HG03342 (cell line): ENCODE results near the gene HSCB.
"Not testable (repeated sequence)": the region's sequence is repeated elsewhere in the genome, so short reads cannot be mapped to it uniquely, and the experiment has no call there.

Experiments
- ATAC-seq: cut with Tn5 transposase; IDR thresholded peaks from one replicate; pipeline ENCODE4 v1.9.1; 2021; ENCODE audit warnings: mild to moderate bottlenecking, moderate library complexity; ENCODE audit not compliant: unreplicated experiment

Gene HSCB

DNA sequence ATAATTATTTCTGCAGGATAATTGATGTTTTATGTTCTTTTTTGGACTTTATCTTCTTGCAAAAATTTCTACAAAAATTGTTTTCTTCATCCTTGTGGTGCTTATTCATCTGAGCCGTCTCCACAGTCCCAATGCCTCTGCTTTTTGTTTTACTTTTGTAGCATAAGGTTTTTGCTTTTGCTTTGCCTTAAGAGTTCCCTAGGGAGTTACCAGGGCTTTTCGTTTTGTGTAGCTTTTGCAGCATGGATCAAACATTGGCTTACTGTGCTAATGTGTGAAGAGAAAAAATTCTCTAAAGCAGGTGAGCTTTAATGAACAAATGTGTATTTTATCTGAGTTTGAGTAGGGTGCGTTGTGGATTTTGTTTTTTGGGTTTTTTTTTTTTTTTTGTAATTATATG lies 46.8 kb downstream of the HSCB start:
- ATAC-seq = no peak

- ATAC-seq = no peak
Observed at GRCh38 chr22:28791124-28791523, 49.3 kb downstream of the HSCB start.

DNA sequence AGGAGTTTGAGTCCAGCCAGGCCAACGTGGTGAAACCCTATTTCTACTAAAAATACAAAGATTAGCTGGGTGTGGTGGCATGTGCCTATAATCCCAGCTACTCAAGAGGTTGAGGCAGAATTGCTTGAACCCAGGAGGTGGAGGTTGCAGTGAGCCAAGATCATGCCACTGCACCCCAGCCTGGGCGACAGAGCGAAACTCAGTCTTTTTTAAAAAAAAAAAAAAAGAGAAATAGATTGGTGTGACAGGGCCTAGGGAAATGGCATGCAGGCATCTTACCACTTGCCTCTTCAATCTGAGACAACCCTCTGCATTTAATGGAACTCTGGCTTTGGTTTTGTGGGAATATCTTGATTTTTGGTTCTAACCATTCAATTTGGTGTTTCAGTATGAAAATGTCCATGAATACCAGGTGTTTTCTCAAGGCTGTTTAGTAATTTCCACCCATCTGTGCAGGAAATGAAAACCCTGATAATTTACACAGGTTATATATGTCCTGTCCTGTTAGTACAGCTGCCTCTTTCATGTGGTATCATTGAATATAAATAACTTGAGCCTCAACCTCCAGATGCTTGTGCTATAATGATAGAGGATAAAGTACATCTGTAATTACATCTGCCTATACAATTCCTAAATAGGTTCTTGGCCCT lies 50.1 kb downstream of the HSCB start:
- peak; percentile 61 for ATAC-seq

DNA sequence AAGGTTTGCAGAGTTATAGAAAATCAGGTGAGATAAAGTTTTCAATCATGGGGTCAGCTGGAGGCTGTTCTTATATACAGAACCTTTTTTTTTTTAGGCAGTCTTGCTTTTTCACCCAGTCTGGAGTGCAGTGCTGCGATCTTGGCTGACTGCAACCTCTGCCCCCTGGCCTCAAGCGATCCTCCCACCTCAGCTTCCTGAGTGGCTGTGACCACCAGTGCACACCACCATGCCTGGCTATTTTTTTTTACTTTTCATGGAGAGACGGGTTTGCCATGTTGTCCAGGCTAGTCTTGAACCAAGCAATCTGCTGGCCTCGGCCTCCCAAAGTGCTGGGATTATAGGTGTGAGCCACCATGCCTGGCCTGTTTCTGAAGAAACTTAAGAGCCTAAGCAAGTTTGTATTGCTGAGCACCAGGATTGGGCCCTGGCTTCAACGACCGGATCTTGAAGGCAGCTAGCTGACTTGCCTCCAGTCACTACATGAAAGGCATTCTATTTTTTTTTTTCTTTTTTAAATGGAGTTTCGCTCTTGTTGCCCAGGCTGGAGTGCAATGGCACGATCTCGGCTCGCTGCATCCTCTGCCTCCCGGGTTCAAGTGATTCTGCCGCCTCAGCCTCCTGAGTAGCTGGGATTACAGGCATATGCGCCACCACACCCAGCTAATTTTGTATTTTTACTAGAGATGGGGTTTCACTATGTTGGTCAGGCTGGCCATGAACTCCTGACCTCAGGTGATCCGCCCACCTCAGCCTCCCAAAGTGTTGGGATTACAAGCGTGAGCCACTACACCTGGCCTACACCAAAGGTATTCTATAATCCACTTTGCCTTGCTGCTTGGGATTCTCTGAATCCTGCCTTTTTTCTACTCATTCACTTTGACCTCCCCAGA lies 50.9 kb downstream of the HSCB start:
- peak; percentile 17 for ATAC-seq

DNA sequence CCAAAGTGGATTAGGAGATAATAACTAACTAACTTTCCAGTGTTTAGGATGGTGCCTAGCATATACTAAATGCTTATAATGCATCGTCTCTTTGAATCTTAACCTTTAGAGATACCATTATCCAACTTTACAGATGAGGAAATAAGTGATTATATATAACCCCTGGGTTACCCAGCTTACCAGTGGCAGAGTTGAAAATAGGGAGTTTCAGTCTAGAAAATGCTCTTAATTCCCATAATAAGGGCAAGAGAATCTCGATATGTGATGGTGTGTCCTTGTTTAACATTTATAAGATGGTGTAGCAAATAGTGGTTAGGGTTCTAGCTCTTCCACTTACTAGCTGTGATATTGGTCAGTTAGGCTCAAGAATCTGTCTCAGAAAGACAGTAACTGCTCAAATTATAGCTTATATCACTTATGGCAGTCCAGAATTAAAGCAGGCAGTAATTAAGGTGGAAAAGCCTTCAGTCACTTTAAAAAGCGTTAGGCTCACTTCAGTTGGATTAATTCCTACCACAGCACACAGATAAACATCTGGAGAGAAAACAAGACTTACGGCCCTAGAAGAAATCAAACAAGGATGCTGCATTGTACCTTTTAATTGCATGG lies 52.2 kb downstream of the HSCB start:
- ATAC-seq = no peak

- ATAC-seq = no peak
Observed at GRCh38 chr22:28795071-28795693, 53.3 kb downstream of the HSCB start.

- no peak for ATAC-seq
Observed at GRCh38 chr22:28795932-28796856, 54.4 kb downstream of the HSCB start.

- ATAC-seq = no peak
Observed at GRCh38 chr22:28798810-28799605, 57.2 kb downstream of the HSCB start.

DNA sequence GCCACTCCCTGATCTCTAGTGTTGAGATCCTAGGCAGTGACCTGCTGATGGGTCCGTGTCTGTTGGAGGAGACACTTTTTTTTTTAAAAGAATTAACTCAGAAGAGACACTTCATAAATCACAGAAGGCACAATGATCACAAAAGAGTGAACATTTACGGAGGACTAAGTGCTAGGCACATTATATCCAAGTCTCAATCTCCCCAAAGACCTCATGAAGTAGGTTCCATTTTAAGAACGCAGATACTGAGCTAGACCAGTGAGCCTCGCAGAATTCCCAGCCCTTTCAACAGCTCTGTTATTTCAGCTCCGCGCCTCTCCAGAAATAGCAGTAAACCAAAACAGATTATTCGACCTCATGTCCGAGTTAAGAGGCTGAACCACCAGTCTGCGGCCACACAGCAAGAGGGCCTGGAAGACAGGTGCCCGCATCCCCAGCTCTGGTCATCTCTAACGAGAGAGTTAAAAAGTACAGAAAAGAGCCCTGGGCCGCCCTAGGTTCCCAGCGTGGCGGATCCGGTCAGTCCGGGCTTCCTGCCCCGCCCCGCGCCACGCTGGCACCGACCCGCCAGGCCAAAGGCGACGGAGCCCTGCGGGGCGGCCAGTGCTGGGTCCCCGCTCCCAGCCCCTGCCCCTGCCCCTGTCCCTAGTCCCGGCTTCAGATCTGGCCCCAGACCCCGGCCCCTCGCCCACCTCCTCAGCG lies 57.9 kb downstream of the HSCB start:
- peak; percentile 11 for ATAC-seq

GRCh38 chr22:28800308-28801041 lies 58.6 kb downstream of the HSCB start, which contains the start of gene XBP1:
TSS of gene XBP1 (minus strand) at chr22:28800569.
- ATAC-seq = peak; percentile 82

DNA sequence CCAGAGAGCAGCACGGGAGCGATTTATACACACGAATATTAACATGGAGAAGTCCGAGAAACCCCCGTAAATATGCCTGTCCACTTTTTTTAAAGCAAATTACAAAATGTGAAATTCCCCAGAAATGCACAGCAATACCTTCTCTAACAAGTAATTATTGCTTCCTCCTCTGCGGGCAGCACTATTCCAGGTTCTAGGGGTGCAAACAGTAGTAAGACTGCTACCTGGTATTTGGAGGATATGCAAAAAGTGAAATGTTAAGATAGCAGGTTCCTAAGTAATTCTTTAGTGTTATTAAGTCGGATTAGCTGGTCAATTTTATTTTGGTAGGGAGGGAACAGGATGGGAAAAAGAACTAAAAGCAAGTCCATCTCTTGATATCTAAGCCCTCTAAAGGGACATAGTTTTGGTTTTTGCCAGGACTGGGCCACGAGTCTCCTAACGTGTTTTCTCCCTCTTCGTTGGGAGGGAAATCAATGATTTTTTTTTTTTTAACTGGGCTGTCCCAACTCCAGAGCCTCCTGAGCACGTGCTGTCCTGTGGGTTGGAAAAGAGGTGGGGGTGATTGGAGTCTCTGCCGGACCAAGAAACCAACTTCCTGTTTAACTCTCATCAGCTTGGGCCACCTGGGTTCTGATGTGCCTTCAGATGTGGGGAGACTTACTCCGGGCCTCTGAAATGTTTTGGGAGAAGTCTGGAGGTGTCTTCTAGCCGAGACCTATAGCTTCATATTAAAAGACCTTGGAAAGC lies 60.2 kb downstream of the HSCB start:
- no peak for ATAC-seq

DNA sequence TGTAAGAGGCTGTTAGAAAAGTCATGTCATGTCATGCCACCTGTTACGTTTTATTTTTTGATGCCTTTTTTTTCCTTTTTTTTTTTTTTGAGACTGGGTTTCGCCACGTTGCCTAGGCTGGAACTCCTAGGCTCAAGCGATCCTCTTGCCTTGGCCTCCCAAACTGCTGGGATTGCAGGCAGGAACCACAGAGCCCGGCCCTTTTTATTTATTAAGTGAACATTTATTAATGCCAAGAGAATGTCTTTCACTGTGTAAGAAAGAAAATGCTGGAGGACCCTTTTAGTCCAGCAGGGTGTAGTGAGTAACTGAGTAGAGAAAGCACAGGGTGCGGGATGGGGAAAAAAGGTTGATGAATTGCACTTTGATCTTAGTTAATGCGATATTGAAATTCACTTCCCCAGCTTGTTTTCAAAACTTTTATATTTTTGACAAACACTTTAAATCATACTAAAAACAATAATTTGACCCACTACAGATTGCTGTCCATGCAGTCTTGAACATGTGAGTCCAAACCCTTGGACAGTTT lies 60.8 kb downstream of the HSCB start:
- no peak for ATAC-seq

DNA sequence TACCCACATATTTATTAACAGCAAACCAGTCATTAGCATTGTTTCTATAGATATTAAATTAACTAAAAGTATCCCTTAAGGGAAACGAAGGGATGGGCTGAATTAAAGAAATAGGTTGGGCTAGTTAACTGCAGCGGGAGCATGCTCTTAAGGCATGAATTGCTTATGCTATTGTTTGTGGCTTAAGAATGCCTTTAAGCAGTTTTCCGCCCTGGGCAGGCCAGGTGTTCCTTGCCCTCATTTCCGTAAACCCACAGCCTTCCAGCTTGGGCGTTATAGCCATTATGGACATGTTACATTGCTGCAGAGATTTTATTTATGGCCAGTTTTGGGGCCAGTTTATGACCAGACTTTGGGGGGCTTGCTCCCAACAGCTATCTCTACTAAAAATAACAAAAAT lies 63.6 kb downstream of the HSCB start:
- ATAC-seq = not testable (repeated sequence)
